H1 (cell line): ENCODE measurements around the gene NPHP4. TPM values are rescaled to one million over a fixed set of nuclear protein-coding genes. Genes with fewer than 3 reads are reported as not detected.

Experiments
- CTCF ChIA-PET: fragments of 300-600 bp; sonication (Branson Sonifier 250); formaldehyde crosslinking; loops from one replicate; lab custom pipeline; 2021; ENCODE audit not compliant: partially characterized antibody; lab: Charles Lee
- POLR2A ChIA-PET: fragments of 300-600 bp; sonication (Branson Sonifier 250); formaldehyde crosslinking; loops from one replicate; lab custom pipeline; 2021; ENCODE audit warnings: inconsistent platforms; ENCODE audit not compliant: partially characterized antibody; lab: Charles Lee
- DNase-seq, 2 experiments: peaks; one replicate each; pipeline versions ENCODE4 v3.0.0 to v3.0.0-alpha.2; 2010 to 2022; ENCODE audit warnings: low spot score in 2 of 2, low read depth in 1 of 2, mixed read lengths in 1 of 2
- FAIRE-seq: peaks from 2 replicates; lab custom pipeline; 2011; peaks lifted over from hg19 to GRCh38; lab: Jason Lieb, UNC
- H2AFZ ChIP-seq: 2 replicates; pipeline ENCODE4 v1.8.1; 2012; ENCODE audit warnings: low read length, inconsistent platforms
- H2AK5ac ChIP-seq: 2 replicates; pipeline ENCODE4 v1.6.1; 2013; ENCODE audit warnings: low read depth, low read length
- H2BK120ac ChIP-seq: replicated peaks from 2 replicates; pipeline ENCODE3; 2013; ENCODE audit warnings: low read depth, low read length, inconsistent platforms
- H2BK12ac ChIP-seq: 2 replicates; pipeline ENCODE4 v1.6.1; 2013; ENCODE audit warnings: low read depth, low read length
- H2BK15ac ChIP-seq: 2 replicates; pipeline ENCODE4 v1.6.1; 2013; ENCODE audit warnings: low read length
- H2BK20ac ChIP-seq: 2 replicates; pipeline ENCODE4 v1.6.1; 2013; ENCODE audit warnings: low read length
- H2BK5ac ChIP-seq: 2 replicates; pipeline ENCODE4 v1.6.1; 2013; ENCODE audit warnings: low read depth, low read length
- H3K14ac ChIP-seq: 2 replicates; pipeline ENCODE4 v1.6.1; 2013; ENCODE audit warnings: inconsistent platforms; ENCODE audit not compliant: insufficient read length
- H3K18ac ChIP-seq: 2 replicates; pipeline ENCODE4 v1.6.1; 2013; ENCODE audit warnings: low read length; ENCODE audit errors: extremely low read depth
- H3K23ac ChIP-seq: 2 replicates; pipeline ENCODE4 v1.6.1; 2013; ENCODE audit warnings: inconsistent platforms; ENCODE audit not compliant: insufficient read length
- H3K23me2 ChIP-seq: 2 replicates; pipeline ENCODE4 v1.6.1; 2013; ENCODE audit warnings: low read depth, low read length
- H3K27ac ChIP-seq: 2 replicates; pipeline ENCODE4 v1.6.1; 2011; ENCODE audit warnings: low read depth, low read length, inconsistent platforms
- H3K27me3 ChIP-seq, 4 experiments: replicated peaks in 1 of 4; 1 replicate in 1 of 4; 2 replicates in 3 of 4; pipeline versions ENCODE4 v1.6.1 to v1.8.1; 2011 to 2013; ENCODE audit warnings: low read length in 3 of 4, mild to moderate bottlenecking in 3 of 4, inconsistent platforms in 2 of 4, mixed read lengths in 2 of 4, moderate library complexity in 1 of 4; ENCODE audit not compliant: control insufficient read depth in 3 of 4, insufficient read depth in 3 of 4; ENCODE audit errors: extremely low read depth in 1 of 4
- H3K36me3 ChIP-seq, 4 experiments: 2 replicates each; pipeline versions ENCODE4 v1.6.1 to v1.8.1; 2011 to 2013; ENCODE audit warnings: mild to moderate bottlenecking in 4 of 4, low read length in 3 of 4, moderate library complexity in 2 of 4, control low read depth in 1 of 4, inconsistent platforms in 1 of 4; ENCODE audit not compliant: insufficient read depth in 4 of 4, control insufficient read depth in 2 of 4
- H3K4ac ChIP-seq: replicated peaks from 2 replicates; pipeline ENCODE3; 2013; ENCODE audit warnings: low read length, low read depth, mixed read lengths, inconsistent platforms; ENCODE audit not compliant: insufficient read length
- H3K4me1 ChIP-seq, 4 experiments: replicated peaks in 1 of 4; 1 replicate in 1 of 4; 2 replicates in 3 of 4; pipeline versions ENCODE4 v1.6.1 to v1.8.1; 2011 to 2013; ENCODE audit warnings: low read length in 3 of 4, inconsistent platforms in 2 of 4, mixed read lengths in 1 of 4; ENCODE audit not compliant: insufficient read depth in 4 of 4, control insufficient read depth in 3 of 4
- H3K4me2 ChIP-seq, 2 experiments: 2 replicates each; pipeline versions ENCODE4 v1.6.1 to v1.8.1; 2011 to 2013; ENCODE audit warnings: low read depth in 2 of 2, low read length in 2 of 2, control low read depth in 1 of 2, inconsistent platforms in 1 of 2, mild to moderate bottlenecking in 1 of 2; ENCODE audit not compliant: insufficient read depth in 1 of 2
- H3K4me3 ChIP-seq, 4 experiments: fragments of 200-600, 300-600 bp in 1 of 4; sonication (generic), shearing (Covaris generic), sonication (Bioruptor Twin) in 1 of 4; 2 replicates each; pipeline versions ENCODE4 v1.5.1 to v1.8.1; 2011 to 2016; ENCODE audit warnings: low read length in 4 of 4, low read depth in 3 of 4, control low read depth in 2 of 4, inconsistent platforms in 2 of 4, mild to moderate bottlenecking in 2 of 4, mixed read lengths in 1 of 4, moderate library complexity in 1 of 4; ENCODE audit not compliant: insufficient read depth in 2 of 4; ENCODE audit errors: extremely low read depth in 1 of 4
- H3K56ac ChIP-seq: replicated peaks from 2 replicates; pipeline ENCODE3; 2013; ENCODE audit warnings: low read depth, mild to moderate bottlenecking, mixed read lengths, low read length, inconsistent platforms; ENCODE audit not compliant: insufficient read length
- H3K79me1 ChIP-seq: 2 replicates; pipeline ENCODE4 v1.6.1; 2013; ENCODE audit warnings: low read depth, low read length, control low read depth
- H3K79me2 ChIP-seq, 2 experiments: 2 replicates each; pipeline versions ENCODE4 v1.6.1 to v1.8.1; 2012 to 2013; ENCODE audit warnings: low read length in 2 of 2, mild to moderate bottlenecking in 2 of 2, inconsistent platforms in 1 of 2; ENCODE audit not compliant: insufficient read depth in 2 of 2, control insufficient read depth in 1 of 2
- H3K9ac ChIP-seq, 4 experiments: replicated peaks in 1 of 4; 1 replicate in 1 of 4; 2 replicates in 3 of 4; pipeline versions ENCODE4 v1.6.1 to v1.8.1; 2011 to 2013; ENCODE audit warnings: low read depth in 3 of 4, low read length in 3 of 4, control low read depth in 2 of 4, mild to moderate bottlenecking in 2 of 4, moderate library complexity in 2 of 4, inconsistent platforms in 1 of 4; ENCODE audit errors: extremely low read depth in 1 of 4
- H3K9me3 ChIP-seq, 2 experiments: 2 replicates each; pipeline versions ENCODE4 v1.6.1 to v1.8.1; 2012 to 2013; ENCODE audit warnings: mild to moderate bottlenecking in 2 of 2, moderate library complexity in 2 of 2, control low read depth in 1 of 2, inconsistent platforms in 1 of 2, low read depth in 1 of 2, low read length in 1 of 2, mixed read lengths in 1 of 2; ENCODE audit not compliant: insufficient read depth in 2 of 2
- H4K20me1 ChIP-seq, 2 experiments: replicated peaks in 1 of 2; 2 replicates each; pipeline versions ENCODE3 to v1.8.1; 2011 to 2013; ENCODE audit warnings: inconsistent platforms in 2 of 2, low read length in 2 of 2, mild to moderate bottlenecking in 1 of 2; ENCODE audit not compliant: insufficient read depth in 2 of 2, control insufficient read depth in 1 of 2
- H4K5ac ChIP-seq: 2 replicates; pipeline ENCODE4 v1.6.1; 2013; ENCODE audit warnings: low read length, low read depth, mixed read lengths, inconsistent platforms; ENCODE audit not compliant: insufficient read length
- H4K8ac ChIP-seq: 2 replicates; pipeline ENCODE4 v1.8.0; 2013; ENCODE audit warnings: mild to moderate bottlenecking, moderate library complexity, low read length, inconsistent platforms; ENCODE audit not compliant: insufficient read depth; ENCODE audit errors: extremely low read depth
- H4K91ac ChIP-seq: replicated peaks from 2 replicates; pipeline ENCODE3; 2013; ENCODE audit warnings: low read length, mixed read lengths, inconsistent platforms; ENCODE audit not compliant: insufficient read length
- BCL11A ChIP-seq, 2 experiments: IDR thresholded peaks; one replicate each; pipeline ENCODE4 v1.6.1; 2011; ENCODE audit warnings: low read depth in 2 of 2, low read length in 2 of 2, mild to moderate bottlenecking in 2 of 2
- CTBP2 ChIP-seq: IDR thresholded peaks from 2 replicates; pipeline ENCODE4 v1.7.0; 2011; ENCODE audit warnings: borderline replicate concordance, mild to moderate bottlenecking, moderate library complexity, mixed read lengths, low read length; ENCODE audit not compliant: insufficient read depth, insufficient read length
- FOSL1 ChIP-seq: IDR thresholded peaks from 2 replicates; pipeline ENCODE4 v1.6.1; 2011; ENCODE audit warnings: mild to moderate bottlenecking, low read depth, low read length, moderate library complexity; ENCODE audit not compliant: insufficient read depth
- GTF2F1 ChIP-seq: IDR thresholded peaks from 2 replicates; pipeline ENCODE4 v1.6.1; 2012; ENCODE audit warnings: low read depth, low read length, improper control_type of control experiment, borderline replicate concordance
- HDAC6 ChIP-seq: IDR thresholded peaks from one replicate; pipeline ENCODE4 v1.7.1; 2012; ENCODE audit warnings: low read depth, mild to moderate bottlenecking, inconsistent platforms, low read length, moderate library complexity
- POLR2A ChIP-seq, 2 experiments: IDR thresholded peaks; 1 replicate in 1 of 2; 2 replicates in 1 of 2; pipeline ENCODE4 v1.6.1; 2011; ENCODE audit warnings: low read depth in 2 of 2, low read length in 2 of 2, mild to moderate bottlenecking in 2 of 2; ENCODE audit errors: control extremely low read depth in 1 of 2
- RBBP5 ChIP-seq: IDR thresholded peaks from 2 replicates; pipeline ENCODE4 v1.7.1; 2012; ENCODE audit warnings: low read depth, mild to moderate bottlenecking, inconsistent platforms, low read length, moderate library complexity, borderline replicate concordance
- WGBS, 2 experiments: shearing (Covaris generic) in 1 of 2; methylation state at CpG; one replicate each; pipeline versions ENCODE4 v1.1.6 to v1.1.7; 2013 to 2015; ENCODE audit warnings: low lambda C conversion rate in 2 of 2, mixed read lengths in 2 of 2, inconsistent platforms in 1 of 2, low coverage in 1 of 2, missing lambda C conversion rate in 1 of 2; ENCODE audit not compliant: insufficient replicate concordance in 2 of 2, insufficient coverage in 1 of 2, insufficient read length in 1 of 2; ENCODE audit errors: extremely low coverage in 1 of 2, missing lambda C conversion rate in 1 of 2; 5-methylcytosine and 5-hydroxymethylcytosine counted together
- polyA plus RNA-seq, 7 experiments: library from polyadenylated mRNA; depleted of rRNA in 3 of 7; stranded (reverse) in 5 of 7; unstranded in 2 of 7; fragments of >200 nt in 5 of 7; fragments of 200-250 nt in 2 of 7; gene quantifications; 1 replicate in 5 of 7; 2 replicates in 1 of 7; 4 replicates in 1 of 7; pipeline versions ENCODE4 v1.2.1 to v1.2.3, GENCODE V29; 2011 to 2013; ENCODE audit warnings: missing spikeins in 2 of 7, mixed read lengths in 2 of 7
- total RNA-seq: library from RNA; stranded (reverse); fragmentation: NEBNext Ultra II Directional; extraction: Animal tissue kit (Norgen Biotek cat#: 25700); gene quantifications from 2 replicates; pipeline ENCODE4 v1.2.1, GENCODE V29; 2021
- TF ChIP-seq, protein P1 (sequence below): IDR thresholded peaks from 2 replicates; pipeline ENCODE4 v1.6.1; 2012; ENCODE audit warnings: low read length, inconsistent platforms
- TF ChIP-seq, protein P2 (sequence below), 3 experiments: IDR thresholded peaks; 1 replicate in 2 of 3; 2 replicates in 1 of 3; pipeline versions ENCODE4 v1.5.1 to v1.6.1; 2011; ENCODE audit warnings: low read length in 3 of 3, mild to moderate bottlenecking in 3 of 3, inconsistent platforms in 2 of 3, low read depth in 1 of 3, moderate library complexity in 1 of 3; ENCODE audit not compliant: insufficient read depth in 1 of 3; ENCODE audit errors: control extremely low read depth in 1 of 3

Gene NPHP4
- total and polyA plus RNA-seq, 2 of the 8 experiments (the other 6 are each of a cell fraction or from before 2014, with no cell fraction given): 5.8 to 14.0 TPM

DNA sequence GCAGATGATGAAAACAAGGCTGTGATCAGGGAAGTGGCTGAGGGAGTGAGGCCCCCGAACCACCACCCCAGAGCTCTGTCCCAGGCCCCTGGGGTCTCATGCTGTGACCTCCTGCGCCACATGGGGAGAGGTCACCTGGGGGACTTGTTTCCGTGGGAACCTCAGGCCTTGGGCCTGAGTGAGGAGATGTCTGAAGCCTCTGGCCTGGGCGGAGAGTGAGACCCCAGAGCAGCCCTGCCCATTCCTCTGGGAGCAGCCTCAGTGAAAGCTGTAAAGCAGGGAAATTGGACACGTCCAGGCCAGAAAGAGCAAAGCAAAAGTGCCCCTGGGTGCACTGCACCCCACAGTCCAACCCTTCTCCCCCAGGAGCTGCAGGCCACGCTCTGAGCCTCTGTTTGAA, 16.5 kb upstream of the NPHP4 start:
- Histone ChIP-seq H3K4me1 (0 out of 7 replicates have a peak, but pooled peaks cover 0 to 3% (median 0%) of the 10 kb centered on the region in 4 experiments), H4K91ac (no peak overlapping the region), H3K36me3 (no peaks in the 10 kb centered on the region), H4K8ac (no peak overlapping the region), H3K23me2 (peaks cover 4% of the 10 kb centered on the region; the same call in 1 of the 2 replicates), H2BK20ac (no peak overlapping the region), H2BK120ac (no peak overlapping the region), H3K9me3 (no peaks in the 10 kb centered on the region), H3K23ac (no peak overlapping the region), H3K4me3 (no peak overlapping the region), H2AFZ (no peak overlapping the region), H3K9ac (no peak overlapping the region), H4K20me1 (peaks cover 0 to 5% of the 10 kb centered on the region in 2 experiments), H3K56ac (no peak overlapping the region), H3K79me2 (no peaks in the 10 kb centered on the region), H3K27ac (no peak overlapping the region), H3K4me2 (no peak overlapping the region), H3K14ac (no peak overlapping the region), H2AK5ac (no peak overlapping the region), H4K5ac (no peak overlapping the region), H3K18ac (no peak overlapping the region), H3K4ac (no peak overlapping the region), H2BK15ac (no peak overlapping the region), H2BK5ac (no peak overlapping the region), H3K79me1 (no peaks in the 10 kb centered on the region), H3K27me3 (no peaks in the 10 kb centered on the region), H2BK12ac (no peak overlapping the region)
- ChIA-PET POLR2A (no interaction called here), CTCF (interaction anchor here (1.5 kb wide), 1 partner anchor 44 kb away, joined by 3 read pairs; no protein-coding TSS in a partner anchor)
- DNase-seq: no peak
- 85% methylated on average over 5 of the region's 6 CpGs; no CpG with 5 or more reads in 1 of the 2 experiments for WGBS, 2 experiments
- FAIRE-seq: no peak
- TF ChIP-seq, protein P1, sequence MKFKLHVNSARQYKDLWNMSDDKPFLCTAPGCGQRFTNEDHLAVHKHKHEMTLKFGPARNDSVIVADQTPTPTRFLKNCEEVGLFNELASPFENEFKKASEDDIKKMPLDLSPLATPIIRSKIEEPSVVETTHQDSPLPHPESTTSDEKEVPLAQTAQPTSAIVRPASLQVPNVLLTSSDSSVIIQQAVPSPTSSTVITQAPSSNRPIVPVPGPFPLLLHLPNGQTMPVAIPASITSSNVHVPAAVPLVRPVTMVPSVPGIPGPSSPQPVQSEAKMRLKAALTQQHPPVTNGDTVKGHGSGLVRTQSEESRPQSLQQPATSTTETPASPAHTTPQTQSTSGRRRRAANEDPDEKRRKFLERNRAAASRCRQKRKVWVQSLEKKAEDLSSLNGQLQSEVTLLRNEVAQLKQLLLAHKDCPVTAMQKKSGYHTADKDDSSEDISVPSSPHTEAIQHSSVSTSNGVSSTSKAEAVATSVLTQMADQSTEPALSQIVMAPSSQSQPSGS: no peak
- no peak for TF ChIP-seq BCL11A (IDR thresholded peaks at IDR 0.05; ENCODE audit: low read depth in 2 of 2, low read length in 2 of 2)
- TF ChIP-seq, protein P2, sequence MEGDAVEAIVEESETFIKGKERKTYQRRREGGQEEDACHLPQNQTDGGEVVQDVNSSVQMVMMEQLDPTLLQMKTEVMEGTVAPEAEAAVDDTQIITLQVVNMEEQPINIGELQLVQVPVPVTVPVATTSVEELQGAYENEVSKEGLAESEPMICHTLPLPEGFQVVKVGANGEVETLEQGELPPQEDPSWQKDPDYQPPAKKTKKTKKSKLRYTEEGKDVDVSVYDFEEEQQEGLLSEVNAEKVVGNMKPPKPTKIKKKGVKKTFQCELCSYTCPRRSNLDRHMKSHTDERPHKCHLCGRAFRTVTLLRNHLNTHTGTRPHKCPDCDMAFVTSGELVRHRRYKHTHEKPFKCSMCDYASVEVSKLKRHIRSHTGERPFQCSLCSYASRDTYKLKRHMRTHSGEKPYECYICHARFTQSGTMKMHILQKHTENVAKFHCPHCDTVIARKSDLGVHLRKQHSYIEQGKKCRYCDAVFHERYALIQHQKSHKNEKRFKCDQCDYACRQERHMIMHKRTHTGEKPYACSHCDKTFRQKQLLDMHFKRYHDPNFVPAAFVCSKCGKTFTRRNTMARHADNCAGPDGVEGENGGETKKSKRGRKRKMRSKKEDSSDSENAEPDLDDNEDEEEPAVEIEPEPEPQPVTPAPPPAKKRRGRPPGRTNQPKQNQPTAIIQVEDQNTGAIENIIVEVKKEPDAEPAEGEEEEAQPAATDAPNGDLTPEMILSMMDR (IDR thresholded peaks at IDR 0.05; ENCODE audit: control extremely low read depth in 1 of 3, insufficient read depth in 1 of 3, low read depth in 1 of 3, low read length in 3 of 3): no peak
- no peak for TF ChIP-seq GTF2F1
- no peak for TF ChIP-seq RBBP5
- TF ChIP-seq CTBP2: no peak
- no peak for TF ChIP-seq HDAC6
- TF ChIP-seq POLR2A (IDR thresholded peaks at IDR 0.05; ENCODE audit: control extremely low read depth in 1 of 2, low read depth in 2 of 2, low read length in 2 of 2): no peak
- TF ChIP-seq FOSL1: no peak
